ENCODE results near the gene DNAJC18. TPM values are rescaled to one million over a fixed set of nuclear protein-coding genes. Genes with fewer than 3 reads are reported as not detected.
A peak's percentile ranks its signal among the peaks of the same experiment; 100 is the strongest.

The DNAJC18 gene
- total and polyA plus RNA-seq, 2 experiments from 2014 or later, result 13.4 to 18.9 TPM

GRCh38 chr5:139454568-139455290 is 15.4 kb upstream of the DNAJC18 start:
- Mint-ChIP-seq H3K27me3 (ENCODE audit: insufficient read depth, low read depth, poor library complexity) (peaks cover 9% of the 10 kb centered on the region), H3K9me3 (no peaks in the 10 kb centered on the region), H3K36me3 (ENCODE audit: low read depth) (no peaks in the 10 kb centered on the region; the same call in 2 of the 3 replicates), H3K27ac (no peak overlapping the region), H3K4me3 (no peak overlapping the region), H3K4me1 (peaks cover 9% of the 10 kb centered on the region)
- Histone ChIP-seq H3K4me1 (ENCODE audit: insufficient read depth) (no peaks in the 10 kb centered on the region), H3K9me2 (ENCODE audit: insufficient read depth) (no peaks in the 10 kb centered on the region), H3K27me3 (ENCODE audit: insufficient read depth) (no peaks in the 10 kb centered on the region), H2AFZ (no peak overlapping the region), H3K36me3 (ENCODE audit: insufficient read depth) (no peaks in the 10 kb centered on the region), H3K79me2 (replicated peaks; ENCODE audit: insufficient read depth) (no peaks in the 10 kb centered on the region), H3F3A (replicated peaks; ENCODE audit: low read depth) (no peaks in the 10 kb centered on the region), H3K27ac (ENCODE audit: low read depth) (no peak overlapping the region), H4K20me1 (replicated peaks; ENCODE audit: insufficient read depth) (no peaks in the 10 kb centered on the region), H3K4me2 (no peak overlapping the region), H3K4me3 (no peak overlapping the region)
- DNase-seq (ENCODE audit: low spot score) (peak; percentile 27), ATAC-seq (peak; percentile 25)
- no peak for TF ChIP-seq POLR2AphosphoS5 (IDR thresholded peaks at IDR 0.05; ENCODE audit: low read depth)
- TF ChIP-seq JUNB (IDR thresholded peaks at IDR 0.05; ENCODE audit: unreplicated experiment), result no peak
- no peak for TF ChIP-seq CREB1 (CRISPR knock-in tag; IDR thresholded peaks at IDR 0.05; ENCODE audit: low read depth)
- no peak for TF ChIP-seq CTCF (conservative IDR thresholded peaks at IDR 0.05; ENCODE audit: low read depth in 2 of 2)
- TF ChIP-seq EZH2 (IDR thresholded peaks at IDR 0.05; ENCODE audit: low read depth, unreplicated experiment), result no peak
- TF ChIP-seq ZNF114 (CRISPR knock-in tag; IDR thresholded peaks at IDR 0.05), result no peak
- no peak for TF ChIP-seq NANOG (IDR thresholded peaks at IDR 0.05; ENCODE audit: borderline replicate concordance)
- TF ChIP-seq EZH2phosphoT487 (IDR thresholded peaks at IDR 0.05; ENCODE audit: unreplicated experiment), result no peak
- TF ChIP-seq, protein P1, sequence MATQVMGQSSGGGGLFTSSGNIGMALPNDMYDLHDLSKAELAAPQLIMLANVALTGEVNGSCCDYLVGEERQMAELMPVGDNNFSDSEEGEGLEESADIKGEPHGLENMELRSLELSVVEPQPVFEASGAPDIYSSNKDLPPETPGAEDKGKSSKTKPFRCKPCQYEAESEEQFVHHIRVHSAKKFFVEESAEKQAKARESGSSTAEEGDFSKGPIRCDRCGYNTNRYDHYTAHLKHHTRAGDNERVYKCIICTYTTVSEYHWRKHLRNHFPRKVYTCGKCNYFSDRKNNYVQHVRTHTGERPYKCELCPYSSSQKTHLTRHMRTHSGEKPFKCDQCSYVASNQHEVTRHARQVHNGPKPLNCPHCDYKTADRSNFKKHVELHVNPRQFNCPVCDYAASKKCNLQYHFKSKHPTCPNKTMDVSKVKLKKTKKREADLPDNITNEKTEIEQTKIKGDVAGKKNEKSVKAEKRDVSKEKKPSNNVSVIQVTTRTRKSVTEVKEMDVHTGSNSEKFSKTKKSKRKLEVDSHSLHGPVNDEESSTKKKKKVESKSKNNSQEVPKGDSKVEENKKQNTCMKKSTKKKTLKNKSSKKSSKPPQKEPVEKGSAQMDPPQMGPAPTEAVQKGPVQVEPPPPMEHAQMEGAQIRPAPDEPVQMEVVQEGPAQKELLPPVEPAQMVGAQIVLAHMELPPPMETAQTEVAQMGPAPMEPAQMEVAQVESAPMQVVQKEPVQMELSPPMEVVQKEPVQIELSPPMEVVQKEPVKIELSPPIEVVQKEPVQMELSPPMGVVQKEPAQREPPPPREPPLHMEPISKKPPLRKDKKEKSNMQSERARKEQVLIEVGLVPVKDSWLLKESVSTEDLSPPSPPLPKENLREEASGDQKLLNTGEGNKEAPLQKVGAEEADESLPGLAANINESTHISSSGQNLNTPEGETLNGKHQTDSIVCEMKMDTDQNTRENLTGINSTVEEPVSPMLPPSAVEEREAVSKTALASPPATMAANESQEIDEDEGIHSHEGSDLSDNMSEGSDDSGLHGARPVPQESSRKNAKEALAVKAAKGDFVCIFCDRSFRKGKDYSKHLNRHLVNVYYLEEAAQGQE (IDR thresholded peaks at IDR 0.05; ENCODE audit: unreplicated experiment), result no peak
- TF ChIP-seq, protein P2, sequence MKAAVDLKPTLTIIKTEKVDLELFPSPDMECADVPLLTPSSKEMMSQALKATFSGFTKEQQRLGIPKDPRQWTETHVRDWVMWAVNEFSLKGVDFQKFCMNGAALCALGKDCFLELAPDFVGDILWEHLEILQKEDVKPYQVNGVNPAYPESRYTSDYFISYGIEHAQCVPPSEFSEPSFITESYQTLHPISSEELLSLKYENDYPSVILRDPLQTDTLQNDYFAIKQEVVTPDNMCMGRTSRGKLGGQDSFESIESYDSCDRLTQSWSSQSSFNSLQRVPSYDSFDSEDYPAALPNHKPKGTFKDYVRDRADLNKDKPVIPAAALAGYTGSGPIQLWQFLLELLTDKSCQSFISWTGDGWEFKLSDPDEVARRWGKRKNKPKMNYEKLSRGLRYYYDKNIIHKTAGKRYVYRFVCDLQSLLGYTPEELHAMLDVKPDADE (IDR thresholded peaks at IDR 0.05), result no peak
- TF ChIP-seq ZNF331 (CRISPR knock-in tag; IDR thresholded peaks at IDR 0.05; ENCODE audit: low read depth), result no peak
- no peak for TF ChIP-seq STAT1 (IDR thresholded peaks at IDR 0.05; ENCODE audit: unreplicated experiment)
- TF ChIP-seq, protein P3, sequence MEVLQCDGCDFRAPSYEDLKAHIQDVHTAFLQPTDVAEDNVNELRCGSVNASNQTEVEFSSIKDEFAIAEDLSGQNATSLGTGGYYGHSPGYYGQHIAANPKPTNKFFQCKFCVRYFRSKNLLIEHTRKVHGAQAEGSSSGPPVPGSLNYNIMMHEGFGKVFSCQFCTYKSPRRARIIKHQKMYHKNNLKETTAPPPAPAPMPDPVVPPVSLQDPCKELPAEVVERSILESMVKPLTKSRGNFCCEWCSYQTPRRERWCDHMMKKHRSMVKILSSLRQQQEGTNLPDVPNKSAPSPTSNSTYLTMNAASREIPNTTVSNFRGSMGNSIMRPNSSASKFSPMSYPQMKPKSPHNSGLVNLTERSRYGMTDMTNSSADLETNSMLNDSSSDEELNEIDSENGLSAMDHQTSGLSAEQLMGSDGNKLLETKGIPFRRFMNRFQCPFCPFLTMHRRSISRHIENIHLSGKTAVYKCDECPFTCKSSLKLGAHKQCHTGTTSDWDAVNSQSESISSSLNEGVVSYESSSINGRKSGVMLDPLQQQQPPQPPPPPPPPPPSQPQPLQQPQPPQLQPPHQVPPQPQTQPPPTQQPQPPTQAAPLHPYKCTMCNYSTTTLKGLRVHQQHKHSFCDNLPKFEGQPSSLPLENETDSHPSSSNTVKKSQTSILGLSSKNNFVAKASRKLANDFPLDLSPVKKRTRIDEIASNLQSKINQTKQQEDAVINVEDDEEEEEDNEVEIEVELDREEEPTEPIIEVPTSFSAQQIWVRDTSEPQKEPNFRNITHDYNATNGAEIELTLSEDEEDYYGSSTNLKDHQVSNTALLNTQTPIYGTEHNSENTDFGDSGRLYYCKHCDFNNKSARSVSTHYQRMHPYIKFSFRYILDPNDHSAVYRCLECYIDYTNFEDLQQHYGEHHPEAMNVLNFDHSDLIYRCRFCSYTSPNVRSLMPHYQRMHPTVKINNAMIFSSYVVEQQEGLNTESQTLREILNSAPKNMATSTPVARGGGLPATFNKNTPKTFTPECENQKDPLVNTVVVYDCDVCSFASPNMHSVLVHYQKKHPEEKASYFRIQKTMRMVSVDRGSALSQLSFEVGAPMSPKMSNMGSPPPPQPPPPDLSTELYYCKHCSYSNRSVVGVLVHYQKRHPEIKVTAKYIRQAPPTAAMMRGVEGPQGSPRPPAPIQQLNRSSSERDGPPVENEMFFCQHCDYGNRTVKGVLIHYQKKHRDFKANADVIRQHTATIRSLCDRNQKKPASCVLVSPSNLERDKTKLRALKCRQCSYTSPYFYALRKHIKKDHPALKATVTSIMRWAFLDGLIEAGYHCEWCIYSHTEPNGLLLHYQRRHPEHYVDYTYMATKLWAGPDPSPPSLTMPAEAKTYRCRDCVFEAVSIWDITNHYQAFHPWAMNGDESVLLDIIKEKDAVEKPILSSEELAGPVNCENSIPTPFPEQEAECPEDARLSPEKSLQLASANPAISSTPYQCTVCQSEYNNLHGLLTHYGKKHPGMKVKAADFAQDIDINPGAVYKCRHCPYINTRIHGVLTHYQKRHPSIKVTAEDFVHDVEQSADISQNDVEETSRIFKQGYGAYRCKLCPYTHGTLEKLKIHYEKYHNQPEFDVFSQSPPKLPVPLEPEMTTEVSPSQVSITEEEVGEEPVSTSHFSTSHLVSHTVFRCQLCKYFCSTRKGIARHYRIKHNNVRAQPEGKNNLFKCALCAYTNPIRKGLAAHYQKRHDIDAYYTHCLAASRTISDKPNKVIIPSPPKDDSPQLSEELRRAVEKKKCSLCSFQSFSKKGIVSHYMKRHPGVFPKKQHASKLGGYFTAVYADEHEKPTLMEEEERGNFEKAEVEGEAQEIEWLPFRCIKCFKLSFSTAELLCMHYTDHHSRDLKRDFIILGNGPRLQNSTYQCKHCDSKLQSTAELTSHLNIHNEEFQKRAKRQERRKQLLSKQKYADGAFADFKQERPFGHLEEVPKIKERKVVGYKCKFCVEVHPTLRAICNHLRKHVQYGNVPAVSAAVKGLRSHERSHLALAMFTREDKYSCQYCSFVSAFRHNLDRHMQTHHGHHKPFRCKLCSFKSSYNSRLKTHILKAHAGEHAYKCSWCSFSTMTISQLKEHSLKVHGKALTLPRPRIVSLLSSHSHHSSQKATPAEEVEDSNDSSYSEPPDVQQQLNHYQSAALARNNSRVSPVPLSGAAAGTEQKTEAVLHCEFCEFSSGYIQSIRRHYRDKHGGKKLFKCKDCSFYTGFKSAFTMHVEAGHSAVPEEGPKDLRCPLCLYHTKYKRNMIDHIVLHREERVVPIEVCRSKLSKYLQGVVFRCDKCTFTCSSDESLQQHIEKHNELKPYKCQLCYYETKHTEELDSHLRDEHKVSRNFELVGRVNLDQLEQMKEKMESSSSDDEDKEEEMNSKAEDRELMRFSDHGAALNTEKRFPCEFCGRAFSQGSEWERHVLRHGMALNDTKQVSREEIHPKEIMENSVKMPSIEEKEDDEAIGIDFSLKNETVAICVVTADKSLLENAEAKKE (CRISPR knock-in tag; IDR thresholded peaks at IDR 0.05), result no peak
